Midbrain (tissue), 1 donor: Measurements from ENCODE around the gene USP6.
A peak's percentile ranks its signal among the peaks of the same experiment; 100 is the strongest.
"Not testable (repeated sequence)": the region's sequence is repeated elsewhere in the genome, so short reads cannot be mapped to it uniquely, and the experiment has no call there.

Experiments used
- DNase-seq: peaks from one replicate; lab custom pipeline; 2025; lab: John Stamatoyannopoulos, UW

USP6 gene

DNA sequence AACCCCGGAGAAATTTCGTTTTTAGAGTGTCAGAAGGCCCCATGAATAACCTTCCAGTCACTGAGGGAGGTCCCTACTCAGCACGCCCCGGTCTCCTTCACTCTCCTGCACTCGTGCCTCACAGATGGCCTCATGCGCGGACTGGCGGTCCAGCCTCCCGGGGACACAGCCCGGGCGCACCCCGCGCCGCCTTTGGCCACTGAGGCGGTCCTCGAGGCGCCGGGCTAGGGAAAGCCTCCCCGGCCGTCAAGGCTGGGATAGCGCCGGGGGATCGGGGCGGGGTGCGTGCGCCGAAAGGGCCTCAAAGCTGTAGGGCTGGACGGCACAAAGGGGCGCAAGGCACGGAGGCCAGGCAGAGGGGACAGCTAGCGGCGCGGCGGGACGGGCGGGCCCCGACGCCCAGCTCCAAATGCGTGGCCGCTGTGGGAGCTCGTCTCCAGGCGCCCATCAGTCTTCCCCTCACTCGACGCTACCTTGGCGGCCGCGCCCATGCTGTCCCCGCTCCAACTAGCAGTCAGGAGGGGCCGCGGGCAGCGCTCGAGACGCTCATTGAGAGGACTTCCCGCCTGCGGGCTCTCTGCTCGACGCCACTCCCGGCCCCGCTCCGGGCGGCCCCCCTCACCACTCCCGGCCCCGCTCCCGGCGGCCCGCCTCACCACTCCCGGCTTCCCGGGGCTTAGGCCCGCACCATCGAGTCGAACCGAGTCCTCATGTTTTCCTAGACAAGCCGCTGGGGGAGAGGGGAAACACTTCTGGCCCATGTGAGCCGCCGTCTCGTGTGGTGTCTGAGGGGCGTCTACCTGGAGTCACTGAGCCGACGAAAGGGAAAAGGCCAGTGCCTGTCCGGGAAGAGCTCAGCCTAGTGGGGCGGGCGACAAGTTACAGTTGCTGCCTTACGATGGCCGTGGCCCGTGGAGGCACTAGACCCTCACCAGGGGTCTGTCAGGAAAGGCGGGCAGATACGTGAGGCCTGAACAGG is at the start of gene USP6:
Gene USP6, plus strand, starts transcription at position 360 of the 979 bp plus-strand sequence. CDS start 14,336 bp downstream, outside the sequence.
- DNase-seq, result no peak

- DNase-seq, result no peak
Observed at GRCh38 chr17:5068236-5068635, 47.6 kb upstream of the USP6 start.

DNA sequence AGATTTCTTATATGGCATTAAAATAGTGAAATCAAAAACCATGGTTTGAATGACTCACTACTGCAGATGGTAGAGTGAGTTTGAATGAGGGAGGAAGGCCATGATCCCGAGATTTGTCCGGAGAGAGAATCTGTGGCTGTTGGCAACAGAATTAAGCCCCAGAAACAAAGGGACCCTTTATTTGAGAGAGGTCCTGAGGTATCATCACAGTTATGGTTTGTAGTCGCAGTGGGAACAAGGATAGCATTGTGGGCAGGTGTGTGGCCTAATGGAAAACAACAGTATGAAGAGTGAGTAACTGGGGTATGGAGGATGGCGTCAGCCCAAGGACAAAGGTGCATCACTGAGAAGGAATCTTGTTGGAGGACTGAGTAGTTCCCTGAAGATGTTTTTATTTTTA is 46.1 kb upstream of the USP6 start:
- no peak for DNase-seq

DNA sequence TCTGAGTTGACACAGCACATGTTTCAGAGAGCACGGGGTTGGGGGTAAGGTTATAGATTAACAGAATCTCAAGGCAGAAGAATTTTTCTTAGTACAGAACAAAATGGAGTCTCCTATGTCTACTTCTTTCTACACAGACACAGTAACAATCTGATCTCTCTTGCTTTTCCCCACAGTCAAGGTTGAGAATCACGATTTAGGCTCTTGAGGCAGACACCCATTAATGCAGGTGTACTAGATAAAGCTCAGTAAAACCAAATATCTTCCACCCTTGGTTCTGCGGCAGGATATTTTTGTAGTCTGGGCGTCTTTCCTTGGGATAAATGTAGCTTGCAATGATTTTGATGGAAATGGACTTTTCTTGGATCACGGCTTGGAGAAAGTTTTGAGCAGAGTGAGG is 40.4 kb upstream of the USP6 start:
- DNase-seq, result not testable (repeated sequence)

DNA sequence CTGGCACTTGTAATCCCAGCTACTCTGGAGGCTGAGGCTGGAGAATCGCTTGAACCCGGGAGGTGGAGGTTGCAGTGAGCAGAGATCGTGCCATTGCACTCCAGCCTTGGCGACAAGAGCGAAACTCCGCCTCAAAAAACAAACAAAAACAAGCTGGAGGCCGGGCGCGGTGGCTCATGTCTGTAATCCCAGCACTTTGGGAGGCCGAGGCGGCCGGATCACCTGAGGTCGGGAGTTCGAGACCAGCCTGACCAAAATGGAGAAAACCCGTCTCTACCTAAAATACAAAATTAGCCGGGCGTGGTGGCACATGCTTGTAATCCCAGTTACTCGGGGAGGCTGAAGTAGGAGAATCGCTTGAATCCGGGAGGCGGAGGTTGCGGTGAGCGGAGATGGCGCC is 38.6 kb upstream of the USP6 start:
- not testable (repeated sequence) for DNase-seq

DNA sequence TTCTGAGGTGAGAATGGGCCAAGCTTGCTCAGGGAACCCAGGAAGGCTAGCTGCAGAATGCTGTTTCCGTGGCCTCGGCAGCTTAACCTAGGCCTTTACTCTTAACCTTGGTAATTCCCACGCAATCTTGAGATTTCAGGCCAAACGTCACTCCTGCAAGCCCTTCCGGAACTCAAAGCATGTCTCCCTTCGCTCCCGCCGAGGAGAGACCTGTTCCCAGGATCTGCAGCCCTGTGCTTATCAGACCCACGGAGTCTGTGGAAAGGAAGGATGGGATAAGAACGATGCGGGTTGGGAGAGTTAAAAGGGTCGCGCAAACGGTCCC is 38.1 kb upstream of the USP6 start:
- no peak for DNase-seq

- peak; percentile 87 for DNase-seq
Observed at GRCh38 chr17:5078106-5079028, 37.5 kb upstream of the USP6 start, which contains the start of gene ZFP3. ZFP3 (plus strand) TSS chr17:5078467; CDS start chr17:5091505, 13,038 bp downstream.

DNA sequence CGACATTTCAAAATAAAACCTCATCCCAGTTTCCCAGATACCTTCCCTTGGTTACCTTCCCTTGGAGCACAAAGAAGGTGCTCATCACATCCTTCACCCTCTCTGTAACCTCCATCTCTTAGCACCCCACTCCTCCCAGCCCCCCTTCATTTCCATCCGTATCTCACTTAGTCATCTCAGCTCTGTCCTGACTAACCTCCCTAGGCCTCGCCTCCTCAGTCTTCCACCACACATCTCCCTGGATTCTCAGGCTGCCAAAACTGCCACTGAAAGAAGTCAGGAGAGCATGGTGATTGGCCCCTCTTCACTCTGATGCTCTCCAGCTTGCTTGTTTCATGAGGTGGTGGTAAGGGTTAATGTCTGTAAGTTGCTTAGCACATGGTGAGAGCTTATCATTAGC is 35.2 kb upstream of the USP6 start:
- no peak for DNase-seq

DNA sequence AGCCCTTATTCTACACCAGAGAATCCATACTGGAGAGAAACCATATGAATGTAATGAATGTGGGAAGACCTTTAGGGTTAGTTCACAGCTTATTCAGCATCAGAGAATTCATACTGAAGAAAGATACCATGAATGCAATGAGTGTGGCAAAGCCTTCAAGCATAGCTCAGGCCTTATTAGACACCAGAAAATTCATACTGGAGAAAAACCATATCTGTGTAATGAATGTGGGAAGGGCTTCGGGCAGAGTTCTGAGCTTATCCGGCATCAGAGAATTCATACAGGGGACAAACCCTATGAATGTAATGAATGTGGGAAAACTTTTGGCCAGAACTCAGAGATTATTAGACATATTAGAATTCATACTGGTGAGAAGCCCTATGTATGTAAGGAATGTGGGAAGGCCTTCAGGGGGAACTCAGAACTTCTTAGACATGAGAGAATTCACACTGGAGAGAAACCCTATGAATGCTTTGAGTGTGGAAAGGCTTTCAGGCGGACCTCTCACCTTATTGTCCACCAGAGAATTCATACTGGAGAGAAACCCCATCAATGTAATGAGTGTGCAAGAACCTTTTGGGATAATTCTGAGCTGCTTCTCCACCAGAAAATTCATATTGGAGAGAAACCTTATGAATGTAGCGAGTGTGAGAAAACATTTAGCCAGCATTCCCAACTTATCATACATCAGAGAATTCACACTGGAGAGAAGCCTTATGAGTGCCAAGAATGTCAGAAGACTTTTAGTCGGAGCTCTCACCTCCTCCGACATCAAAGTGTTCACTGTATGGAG is 23.4 kb upstream of the USP6 start:
- DNase-seq, result no peak

GRCh38 chr17:5096731-5097100 is 19.1 kb upstream of the USP6 start:
- no peak for DNase-seq

DNA sequence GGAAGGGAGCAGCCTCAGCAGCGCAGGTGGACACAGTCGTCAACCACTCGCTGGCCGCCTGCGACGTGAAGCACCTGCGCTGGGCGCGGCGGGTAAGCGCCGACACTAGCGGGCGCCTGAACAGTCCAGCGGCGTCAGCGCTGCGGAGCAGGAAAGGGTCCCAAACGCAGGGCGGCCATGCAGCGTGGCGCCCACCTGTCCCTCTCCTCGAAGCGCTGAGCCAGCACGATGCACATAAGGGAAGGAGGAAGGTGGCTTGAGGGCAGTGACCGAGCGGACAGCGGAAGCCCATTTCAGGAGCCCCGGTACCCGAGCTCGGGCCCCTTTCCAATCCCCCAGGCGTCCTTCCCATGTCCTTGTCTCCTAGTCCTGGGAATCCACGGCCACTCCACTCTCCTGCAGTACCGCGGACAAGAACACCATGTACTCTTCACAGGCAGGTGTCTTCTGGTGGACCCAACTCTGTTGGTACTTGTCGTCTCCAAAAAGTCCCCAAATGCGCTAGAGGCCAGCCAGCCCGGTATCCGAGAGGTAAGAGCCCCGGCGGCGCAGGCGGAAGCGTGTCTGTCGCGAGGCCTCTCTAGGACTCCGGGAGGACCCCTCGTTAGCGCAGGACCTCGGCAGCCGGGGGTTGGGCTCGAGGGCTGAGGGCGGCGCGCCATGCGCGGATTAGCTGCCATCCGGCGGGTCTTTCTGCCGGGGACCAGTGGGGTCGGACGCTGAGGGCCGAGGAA is 18.6 kb upstream of the USP6 start:
- peak; percentile 5 for DNase-seq

- DNase-seq, result no peak
Observed at GRCh38 chr17:5099271-5099670, 16.6 kb upstream of the USP6 start.

DNA sequence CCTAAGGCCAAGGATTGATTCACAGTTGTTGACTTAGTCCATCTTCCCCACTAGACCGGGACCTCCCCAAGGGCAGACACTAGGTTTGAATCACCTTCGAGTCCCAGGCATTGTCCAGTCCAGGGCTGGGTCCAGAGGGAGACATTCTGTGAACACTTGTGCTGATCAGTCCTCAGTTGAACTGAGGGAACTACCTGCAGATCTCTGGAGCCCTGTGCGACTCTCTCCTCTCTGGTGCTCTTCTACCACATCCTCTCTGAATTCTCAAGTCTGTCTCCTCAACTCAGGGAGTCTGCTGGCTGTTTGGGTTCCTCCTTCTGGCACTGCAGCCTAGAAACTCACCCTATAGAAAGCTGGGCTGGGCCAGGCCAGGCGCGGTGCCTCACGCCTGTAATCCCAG is 15.0 kb upstream of the USP6 start:
- no peak for DNase-seq

GRCh38 chr17:5110816-5111215 is 5.0 kb upstream of the USP6 start:
- no peak for DNase-seq

GRCh38 chr17:5111402-5112204 is 4.2 kb upstream of the USP6 start, which contains the start of gene ZNF232:
ZNF232 (minus strand) TSS chr17:5111878; CDS start chr17:5111822, 56 bp downstream.
- peak; percentile 95 for DNase-seq

- no peak for DNase-seq
Observed at GRCh38 chr17:5118219-5118618, 2.4 kb downstream of the USP6 start.

DNA sequence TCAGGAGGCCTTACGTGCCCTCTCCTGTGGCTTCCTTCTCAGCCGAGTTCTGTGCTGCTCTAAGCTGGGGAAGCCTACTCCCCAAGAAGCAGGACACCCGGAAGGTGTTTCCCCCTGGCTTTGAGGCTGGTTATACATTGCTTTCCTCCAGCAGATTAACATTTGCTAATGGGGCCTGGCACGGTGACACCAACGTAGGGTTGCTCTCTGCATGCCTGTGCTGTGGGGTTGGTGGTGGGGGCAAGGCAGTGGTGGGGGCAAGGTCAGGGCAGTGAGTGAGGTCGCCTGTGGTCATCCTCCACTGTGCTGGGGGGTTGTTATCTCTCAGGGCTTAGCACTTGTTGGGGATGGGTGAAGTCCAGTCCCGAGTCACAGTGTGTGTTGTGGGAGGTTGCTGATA is 4.2 kb downstream of the USP6 start:
- no peak for DNase-seq

DNA sequence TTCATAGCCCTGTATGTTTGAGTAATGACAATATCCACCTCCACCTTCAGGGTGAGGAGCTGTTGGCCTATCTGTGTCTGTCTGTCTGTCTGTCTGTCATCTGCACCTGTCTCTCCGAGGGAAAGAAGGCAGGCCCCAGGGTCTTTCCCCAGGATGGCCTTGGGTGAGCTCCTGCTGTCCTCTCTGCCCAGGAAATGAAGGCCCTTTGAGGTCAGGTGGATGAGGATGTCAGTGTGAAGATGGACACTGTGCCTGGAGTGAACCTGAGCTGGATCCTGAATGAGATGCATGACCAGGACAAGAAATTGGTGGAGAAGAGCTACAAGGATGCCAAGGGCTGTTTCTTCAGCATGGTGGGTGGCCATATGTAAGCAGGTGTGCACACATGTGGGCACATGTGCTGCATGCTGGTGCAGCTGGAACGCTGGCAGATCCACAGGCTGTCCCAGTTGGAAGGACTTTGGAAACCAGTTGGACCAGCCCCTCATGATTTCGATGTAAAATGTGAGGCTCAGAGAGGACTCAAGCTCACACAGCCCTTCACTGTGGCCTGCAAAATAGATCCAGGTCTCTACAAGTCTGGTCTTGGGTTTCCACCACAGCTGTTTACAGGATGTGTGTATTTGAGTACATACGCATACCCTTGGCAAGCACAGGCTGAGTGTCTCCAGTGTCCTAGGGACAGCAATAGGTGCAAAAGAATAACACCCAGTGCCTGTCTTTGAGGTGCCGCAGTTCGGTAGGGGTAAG is 4.8 kb downstream of the USP6 start:
- DNase-seq, result not testable (repeated sequence)

GRCh38 chr17:5121186-5121841 is 5.5 kb downstream of the USP6 start:
- DNase-seq, result no peak
